ENCODE data around the gene PRRT2. TPM values are rescaled to one million over a fixed set of nuclear protein-coding genes. Genes with fewer than 3 reads are reported as not detected.

The PRRT2 gene
- total and polyA plus RNA-seq, 10 of the 15 experiments (the other 5 are each of a cell fraction or from before 2014, with no cell fraction given): 0.08 to 0.49 (median 0.12) TPM; not detected in 4

GRCh38 chr16:29852654-29853053 lies 40.7 kb downstream of the PRRT2 start:
- no peak for DNase-seq (ENCODE audit: low read depth, low spot score)
- TF ChIP-seq TBL1XR1 (IDR thresholded peaks at IDR 0.05; ENCODE audit: low read depth, low read length): no peak
- no peak for TF ChIP-seq EGR1 (IDR thresholded peaks at IDR 0.05; ENCODE audit: borderline replicate concordance in 1 of 2, low read depth in 2 of 2, low read length in 2 of 2)
- TF ChIP-seq ZBTB11 (CRISPR knock-in tag; IDR thresholded peaks at IDR 0.05): no peak
- TF ChIP-seq ZNF207 (IDR thresholded peaks at IDR 0.05; ENCODE audit: borderline replicate concordance): no peak
- TF ChIP-seq MLLT1 (IDR thresholded peaks at IDR 0.05): no peak
- no peak for TF ChIP-seq NR2C1 (IDR thresholded peaks at IDR 0.05)
- no peak for TF ChIP-seq NFYA (IDR thresholded peaks at IDR 0.05; ENCODE audit: borderline replicate concordance, low read depth, low read length)
- ATAC-seq: no peak
- WGBS (ENCODE audit: insufficient coverage, insufficient replicate concordance, low lambda C conversion rate, missing lambda C conversion rate): 73% methylated on average over 7 of the region's 7 CpGs
- no peaks in the 10 kb centered on the region for H3K27me3 ChIP-seq (replicated peaks in 1 of 2; ENCODE audit: control insufficient read depth in 2 of 2, insufficient read depth in 2 of 2, low read length in 1 of 2)
- H3K9ac ChIP-seq (ENCODE audit: control insufficient read depth, insufficient read depth, low read length): no peak overlapping the region
- no peak overlapping the region for H3K4me3 ChIP-seq
- H3K27ac ChIP-seq (ENCODE audit: control insufficient read depth, insufficient read depth): no peak overlapping the region
- intact Hi-C loops (cut with micrococcal nuclease; ENCODE audit: unreplicated experiment): no loop called here
- no peaks in the 10 kb centered on the region for H4K20me1 ChIP-seq (ENCODE audit: control insufficient read depth, insufficient read depth)
- H3K79me2 ChIP-seq (ENCODE audit: control insufficient read depth, insufficient read depth, low read length): no peaks in the 10 kb centered on the region
- no TSS peak for BruUV-seq (replicated peaks)
- ChIA-PET CTCF (interaction anchor here (0.6 to 3.8 kb wide), 3 partner anchors 36 to 182 kb away, joined by 3 to 9 read pairs (median 3); no protein-coding TSS in a partner anchor), RAD21 (ENCODE audit: unreplicated experiment) (interaction anchor here (0.6 kb wide), 1 partner anchor 159 kb away, joined by 4 read pairs; no protein-coding TSS in a partner anchor), POLR2A (no interaction called here), SMC1A (ENCODE audit: uncharacterized antibody, unreplicated experiment) (no interaction called here)
- no peak for FAIRE-seq
- H3K4me1 ChIP-seq (ENCODE audit: control insufficient read depth, insufficient read depth, low read length): no peaks in the 10 kb centered on the region
- no peaks in the 10 kb centered on the region for H3K36me3 ChIP-seq (ENCODE audit: control insufficient read depth in 2 of 2, insufficient read depth in 2 of 2, low read length in 1 of 2)
- in situ Hi-C loops (cut with MboI): no loop called here
- H3K4me2 ChIP-seq (ENCODE audit: control insufficient read depth, insufficient read depth): no peak overlapping the region
- no peaks in the 10 kb centered on the region for H3K9me3 ChIP-seq (replicated peaks; ENCODE audit: control insufficient read depth, insufficient read depth, low read length)
- no peak overlapping the region for H2AFZ ChIP-seq (ENCODE audit: control insufficient read depth, low read depth, low read length)

Data from GM12878 (cell line).